HepG2 (cell line): ENCODE results near the gene ATP9A. TPM values are rescaled to one million over a fixed set of nuclear protein-coding genes. Genes with fewer than 3 reads are reported as not detected.

Source experiments
- ATAC-seq: fragments of 200-7000 bp; cut with Tn5 transposase; 3 replicates; pipeline ENCODE4 v1.9.1; 2020; ENCODE audit warnings: mild to moderate bottlenecking, moderate library complexity
- BruUV-seq: library from RNA; stranded (reverse); fragments of 400-500 nt; replicated peaks from 2 replicates; lab custom pipeline; 2021; lab: Mats Ljungman, UMichigan
- CTCF ChIA-PET: fragments of 300-600 bp; formaldehyde crosslinking; extraction: SDS; loops from one replicate; lab custom pipeline; 2021; ENCODE audit warnings: low total read pairs, inconsistent platforms, low intra/inter-chr PET ratio; lab: Yijun Ruan, JAX
- POLR2A ChIA-PET: fragments of 350-600 bp; sonication (Branson Sonifier 250); formaldehyde crosslinking; loops from one replicate; lab custom pipeline; 2020; ENCODE audit warnings: antibody characterized with exemption, inconsistent platforms; lab: Yijun Ruan, JAX
- DNase-seq: peaks from one replicate; pipeline ENCODE4 v3.0.0-alpha.2; 2015; ENCODE audit warnings: low spot score
- FAIRE-seq: peaks from 3 replicates; lab custom pipeline; 2011; peaks lifted over from hg19 to GRCh38; lab: Jason Lieb, UNC
- H2AFZ ChIP-seq: one replicate; pipeline ENCODE4 v1.6.1; 2011; ENCODE audit warnings: low read length, inconsistent platforms
- H3K27ac ChIP-seq: fragments of 300-600 bp; 3 replicates; pipeline ENCODE4 v1.8.0; 2011; ENCODE audit warnings: mixed run types, mild to moderate bottlenecking, mixed read lengths, low read length, inconsistent platforms; ENCODE audit not compliant: insufficient read depth; ENCODE audit errors: extremely low read length
- H3K27me3 ChIP-seq, 2 experiments: fragments of 200-600 bp in 1 of 2; 2 replicates in 1 of 2; 3 replicates in 1 of 2; pipeline versions ENCODE4 v1.6.0 to v1.8.0; 2011; ENCODE audit warnings: low read length in 2 of 2, mild to moderate bottlenecking in 2 of 2, moderate library complexity in 2 of 2, inconsistent platforms in 1 of 2; ENCODE audit not compliant: insufficient read depth in 2 of 2, control insufficient read depth in 1 of 2
- H3K36me3 ChIP-seq, 2 experiments: fragments of 200-600 bp in 1 of 2; replicated peaks in 1 of 2; 2 replicates in 1 of 2; 3 replicates in 1 of 2; pipeline versions ENCODE4 v1.5.1 to v1.8.0; 2011; ENCODE audit warnings: low read length in 2 of 2, inconsistent platforms in 1 of 2; ENCODE audit not compliant: insufficient read depth in 2 of 2, control insufficient read depth in 1 of 2
- H3K4me1 ChIP-seq: 2 replicates; pipeline ENCODE4 v1.5.1; 2012; ENCODE audit warnings: low read length, inconsistent platforms; ENCODE audit not compliant: insufficient read depth
- H3K4me2 ChIP-seq: 2 replicates; pipeline ENCODE4 v1.6.0; 2011; ENCODE audit warnings: low read depth, low read length, inconsistent platforms
- H3K4me3 ChIP-seq, 3 experiments: fragments of 200-600 bp in 1 of 3; sonication (generic), shearing (Covaris generic) in 1 of 3; replicated peaks in 1 of 3; 2 replicates each; pipeline ENCODE4 v1.5.1; 2011 to 2016; ENCODE audit warnings: low read length in 3 of 3, inconsistent platforms in 2 of 3, low read depth in 2 of 3, mild to moderate bottlenecking in 2 of 3, control low read depth in 1 of 3, mixed read lengths in 1 of 3; ENCODE audit not compliant: insufficient read depth in 1 of 3
- H3K79me2 ChIP-seq: one replicate; pipeline ENCODE4 v1.6.1; 2011; ENCODE audit warnings: low read length, inconsistent platforms; ENCODE audit not compliant: insufficient read depth
- H3K9ac ChIP-seq: 2 replicates; pipeline ENCODE4 v1.6.0; 2011; ENCODE audit warnings: mild to moderate bottlenecking, low read depth, low read length, inconsistent platforms; ENCODE audit not compliant: insufficient read depth
- H3K9me3 ChIP-seq: 2 replicates; pipeline ENCODE4 v1.5.1; 2012; ENCODE audit warnings: mild to moderate bottlenecking, low read length
- H4K20me1 ChIP-seq: 2 replicates; pipeline ENCODE4 v1.6.0; 2011; ENCODE audit warnings: inconsistent platforms, mild to moderate bottlenecking, low read length, moderate library complexity; ENCODE audit not compliant: insufficient read depth
- AGO2 ChIP-seq: fragments of 200-400 bp; formaldehyde crosslinking; optimal IDR thresholded peaks from 2 replicates; pipeline ENCODE3; 2017; ENCODE audit warnings: mild to moderate bottlenecking, low read depth, low read length, moderate library complexity
- AKNA ChIP-seq: sonication (generic); formaldehyde crosslinking; IDR thresholded peaks from 2 replicates; pipeline ENCODE4 v1.4.0; 2020; ENCODE audit warnings: missing genetic modification reagents, borderline replicate concordance
- ARNT ChIP-seq: fragments of 450-650 bp; IDR thresholded peaks from 2 replicates; pipeline ENCODE4 v1.6.1; 2017
- BRCA1 ChIP-seq: sonication (generic); formaldehyde crosslinking; IDR thresholded peaks from 2 replicates; pipeline ENCODE4 v1.4.0; 2020; ENCODE audit warnings: missing genetic modification reagents
- HMG20B ChIP-seq: conservative IDR thresholded peaks from 2 replicates; pipeline ENCODE4 v1.6.1; 2016; ENCODE audit warnings: missing genetic modification reagents, missing compliant biosample characterization
- IRX3 ChIP-seq: sonication (generic); formaldehyde crosslinking; IDR thresholded peaks from 2 replicates; pipeline ENCODE4 v1.8.1; 2023; ENCODE audit warnings: mild to moderate bottlenecking, low read depth, missing genetic modification reagents, borderline replicate concordance
- KDM2A ChIP-seq: sonication (generic); formaldehyde crosslinking; IDR thresholded peaks from 2 replicates; pipeline ENCODE4 v1.4.0; 2020; ENCODE audit warnings: low read depth, missing genetic modification reagents, borderline replicate concordance
- SCMH1 ChIP-seq: sonication (generic); formaldehyde crosslinking; IDR thresholded peaks from 2 replicates; pipeline ENCODE4 v1.9.0; 2021; ENCODE audit warnings: missing genetic modification reagents, mild to moderate bottlenecking, borderline replicate concordance
- WGBS: methylation state at CpG from one replicate; pipeline ENCODE4 v1.1.6; 2017; ENCODE audit warnings: low lambda C conversion rate; 5-methylcytosine and 5-hydroxymethylcytosine counted together
- in situ Hi-C: cut with HindIII; loops from 2 replicates; pipeline ENCODE4 v1.10.0; 2017; ENCODE audit warnings: low pct_unique_long_range_greater_than_20kb; ENCODE audit not compliant: extremely low pct_ligation_motif_present
- intact Hi-C: fragments of 100-400 bp; cut with micrococcal nuclease; formaldehyde crosslinking; loops from one replicate; pipeline ENCODE4 v1.10.0; 2022; ENCODE audit not compliant: unreplicated experiment
- polyA plus RNA-seq, 8 experiments: library from polyadenylated mRNA; depleted of rRNA in 3 of 8; stranded (reverse) in 7 of 8; unstranded in 1 of 8; fragments of >200 nt; fragmentation: Illumina TruSeq in 4 of 8; extraction: Trizol in 4 of 8; gene quantifications; 2 replicates each; pipeline versions ENCODE4 v1.2.1 to v1.2.3, GENCODE V29; 2011 to 2016; ENCODE audit warnings: low read depth in 4 of 8, missing spikeins in 1 of 8, mixed read lengths in 1 of 8; ENCODE audit not compliant: insufficient read depth in 1 of 8
- total RNA-seq, 5 experiments: library from RNA; depleted of rRNA; stranded (reverse); fragments of >200 nt; fragmentation: Illumina TruSeq; extraction: Trizol; gene quantifications; 2 replicates each; pipeline ENCODE4 v1.2.3, GENCODE V29; 2016; ENCODE audit warnings: low read depth in 1 of 5
- TF ChIP-seq, protein P1 (sequence below): sonication (generic); formaldehyde crosslinking; IDR thresholded peaks from 2 replicates; pipeline ENCODE4 v1.5.0; 2020; ENCODE audit warnings: mild to moderate bottlenecking, missing genetic modification reagents
- TF ChIP-seq, protein P2 (sequence below): IDR thresholded peaks from 2 replicates; pipeline ENCODE4 v1.6.1; 2016; ENCODE audit warnings: missing compliant biosample characterization, missing genetic modification reagents, borderline replicate concordance

Gene ATP9A
- total and polyA plus RNA-seq, 2 of the 13 experiments (the other 11 are each of a cell fraction or from before 2014, with no cell fraction given), result 11.8 to 18.5 TPM

- Histone ChIP-seq H3K79me2 (no peaks in the 10 kb centered on the region), H3K9ac (no peak overlapping the region), H3K4me2 (no peak overlapping the region), H3K36me3 (no peaks in the 10 kb centered on the region), H3K9me3 (no peaks in the 10 kb centered on the region), H3K4me3 (no peak overlapping the region), H3K4me1 (no peaks in the 10 kb centered on the region), H3K27me3 (peaks cover 7 to 46% of the 10 kb centered on the region in 2 experiments), H3K27ac (no peak overlapping the region), H2AFZ (no peak overlapping the region), H4K20me1 (no peaks in the 10 kb centered on the region)
- in situ Hi-C loops (no loop called here), intact Hi-C loops (no loop called here)
- no peak for TF ChIP-seq AKNA (CRISPR knock-in tag)
- no peak for TF ChIP-seq KDM2A
- no peak for TF ChIP-seq BRCA1 (CRISPR knock-in tag)
- no peak for TF ChIP-seq ARNT
- no peak for TF ChIP-seq AGO2
- TF ChIP-seq, protein P1, sequence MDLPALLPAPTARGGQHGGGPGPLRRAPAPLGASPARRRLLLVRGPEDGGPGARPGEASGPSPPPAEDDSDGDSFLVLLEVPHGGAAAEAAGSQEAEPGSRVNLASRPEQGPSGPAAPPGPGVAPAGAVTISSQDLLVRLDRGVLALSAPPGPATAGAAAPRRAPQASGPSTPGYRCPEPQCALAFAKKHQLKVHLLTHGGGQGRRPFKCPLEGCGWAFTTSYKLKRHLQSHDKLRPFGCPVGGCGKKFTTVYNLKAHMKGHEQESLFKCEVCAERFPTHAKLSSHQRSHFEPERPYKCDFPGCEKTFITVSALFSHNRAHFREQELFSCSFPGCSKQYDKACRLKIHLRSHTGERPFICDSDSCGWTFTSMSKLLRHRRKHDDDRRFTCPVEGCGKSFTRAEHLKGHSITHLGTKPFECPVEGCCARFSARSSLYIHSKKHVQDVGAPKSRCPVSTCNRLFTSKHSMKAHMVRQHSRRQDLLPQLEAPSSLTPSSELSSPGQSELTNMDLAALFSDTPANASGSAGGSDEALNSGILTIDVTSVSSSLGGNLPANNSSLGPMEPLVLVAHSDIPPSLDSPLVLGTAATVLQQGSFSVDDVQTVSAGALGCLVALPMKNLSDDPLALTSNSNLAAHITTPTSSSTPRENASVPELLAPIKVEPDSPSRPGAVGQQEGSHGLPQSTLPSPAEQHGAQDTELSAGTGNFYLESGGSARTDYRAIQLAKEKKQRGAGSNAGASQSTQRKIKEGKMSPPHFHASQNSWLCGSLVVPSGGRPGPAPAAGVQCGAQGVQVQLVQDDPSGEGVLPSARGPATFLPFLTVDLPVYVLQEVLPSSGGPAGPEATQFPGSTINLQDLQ (CRISPR knock-in tag), result no peak
- TF ChIP-seq SCMH1 (CRISPR knock-in tag), result no peak
- TF ChIP-seq HMG20B (CRISPR knock-in tag), result no peak
- TF ChIP-seq, protein P2, sequence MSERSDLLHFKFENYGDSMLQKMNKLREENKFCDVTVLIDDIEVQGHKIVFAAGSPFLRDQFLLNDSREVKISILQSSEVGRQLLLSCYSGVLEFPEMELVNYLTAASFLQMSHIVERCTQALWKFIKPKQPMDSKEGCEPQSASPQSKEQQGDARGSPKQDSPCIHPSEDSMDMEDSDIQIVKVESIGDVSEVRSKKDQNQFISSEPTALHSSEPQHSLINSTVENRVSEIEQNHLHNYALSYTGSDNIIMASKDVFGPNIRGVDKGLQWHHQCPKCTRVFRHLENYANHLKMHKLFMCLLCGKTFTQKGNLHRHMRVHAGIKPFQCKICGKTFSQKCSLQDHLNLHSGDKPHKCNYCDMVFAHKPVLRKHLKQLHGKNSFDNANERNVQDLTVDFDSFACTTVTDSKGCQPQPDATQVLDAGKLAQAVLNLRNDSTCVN, result no peak
- TF ChIP-seq IRX3 (CRISPR knock-in tag), result no peak
- FAIRE-seq, result no peak
- no peak for ATAC-seq
- no peak for DNase-seq
- BruUV-seq, result no TSS peak
- WGBS, result 26% methylated on average over 8 of the region's 8 CpGs
- POLR2A ChIA-PET, result interaction anchor here (1.6 kb wide), 1 partner anchor 9 kb away, joined by 5 read pairs; no protein-coding TSS in a partner anchor
- CTCF ChIA-PET, result no interaction called here
These were observed 214.2 kb downstream of the ATP9A start for GRCh38 chr20:51553897-51554486.
